ENCODE results near the gene AMN. TPM values are rescaled to one million over a fixed set of nuclear protein-coding genes. Genes with fewer than 3 reads are reported as not detected.

The AMN gene
- total RNA-seq, 5 donors from 2014 or later (not counting 1 experiment from before 2014, with no cell fraction given) = 5.2 to 15.0 (median 8.4) TPM

- ChIA-PET POLR2A (no interaction called here), CTCF (no interaction called here)
- WGBS (ENCODE audit: insufficient coverage) = 94% methylated on average over 13 of the region's 26 CpGs
- Mint-ChIP-seq H3K27me3 (peaks cover 0 to 9% of the 10 kb centered on the region in 2 donors), H3K36me3 (no peaks in the 10 kb centered on the region), H3K9me3 (no peaks in the 10 kb centered on the region), H3K4me3 (no peak overlapping the region), H3K4me1 (peaks cover 0 to 7% (median 3%) of the 10 kb centered on the region in 3 donors), H3K27ac (no peak overlapping the region)
- Histone ChIP-seq H3K4me1 (ENCODE audit: control insufficient read depth in 1 of 2, extremely low read depth in 1 of 2, insufficient read depth in 2 of 2, low read length in 2 of 2) (peaks cover 2 to 28% of the 10 kb centered on the region in 2 experiments), H3K36me3 (ENCODE audit: control insufficient read depth in 2 of 2, extremely low read depth in 1 of 2, insufficient read depth in 1 of 2, low read length in 1 of 2) (no peaks in the 10 kb centered on the region), H3K27me3 (replicated peaks in 1 of 2; ENCODE audit: control insufficient read depth in 2 of 2, extremely low read depth in 1 of 2, insufficient read depth in 2 of 2, low read length in 1 of 2) (peaks cover 0 to 41% of the 10 kb centered on the region in 2 experiments), H3K27ac (ENCODE audit: low read length) (no peak overlapping the region), H3K4me3 (ENCODE audit: control insufficient read depth in 1 of 2, extremely low read depth in 1 of 2, low read length in 1 of 2) (no peak overlapping the region), H3K9me3 (no peaks in the 10 kb centered on the region)
- DNase-seq = no peak
- no peak for ATAC-seq (replicated peaks in 1 of 4)
Measured at GRCh38 chr14:102932484-102933248, 10.2 kb downstream of the AMN start.

DNA sequence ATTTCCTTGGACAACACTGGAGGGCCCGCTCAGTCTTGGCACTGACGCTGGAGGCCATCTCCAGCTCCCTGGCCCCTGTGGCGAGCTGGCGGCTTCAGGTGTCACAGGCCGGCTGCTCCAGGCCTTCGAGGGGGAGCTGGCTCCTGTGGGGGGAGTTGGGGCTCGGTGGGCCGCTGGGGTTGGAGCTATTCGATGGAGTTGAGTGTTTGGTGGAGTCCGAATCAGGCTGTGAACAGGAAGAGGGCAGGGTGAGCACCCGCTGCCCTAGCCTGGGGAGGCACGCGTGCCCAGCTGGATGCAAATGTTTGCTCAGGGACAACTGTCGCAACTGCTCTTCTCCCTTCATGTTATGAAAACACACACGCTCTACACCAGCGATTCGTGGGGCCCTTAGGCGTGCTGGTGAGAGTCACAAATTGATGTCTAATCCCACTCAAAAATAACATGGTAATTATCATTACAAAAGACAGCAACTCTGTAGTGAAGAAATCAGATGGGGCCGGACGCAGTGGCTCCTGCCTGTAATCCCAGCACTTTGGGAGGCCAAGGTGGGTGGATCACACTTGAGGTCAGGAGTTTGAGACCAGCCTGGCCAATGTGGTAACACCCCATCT lies 11.3 kb downstream of the AMN start:
- peaks cover 0 to 8% of the 10 kb centered on the region in 2 donors for H3K27me3 Mint-ChIP-seq
- H3K36me3 ChIP-seq (ENCODE audit: control insufficient read depth in 2 of 2, extremely low read depth in 1 of 2, insufficient read depth in 1 of 2, low read length in 1 of 2) = no peaks in the 10 kb centered on the region
- ATAC-seq (replicated peaks in 1 of 4) (no peak), DNase-seq (no peak)
- no peak overlapping the region for H3K4me3 ChIP-seq (ENCODE audit: control insufficient read depth in 1 of 2, extremely low read depth in 1 of 2, low read length in 1 of 2)
- WGBS (ENCODE audit: insufficient coverage) = 93% methylated on average over 13 of the region's 20 CpGs
- no peak overlapping the region for H3K27ac Mint-ChIP-seq
- H3K9me3 Mint-ChIP-seq = no peaks in the 10 kb centered on the region
- no peaks in the 10 kb centered on the region for H3K9me3 ChIP-seq
- H3K4me1 ChIP-seq (ENCODE audit: control insufficient read depth in 1 of 2, extremely low read depth in 1 of 2, insufficient read depth in 2 of 2, low read length in 2 of 2) = peaks cover 2 to 18% of the 10 kb centered on the region in 2 experiments
- H3K27ac ChIP-seq (ENCODE audit: low read length) = no peak overlapping the region
- no peaks in the 10 kb centered on the region for H3K36me3 Mint-ChIP-seq
- CTCF ChIA-PET = no interaction called here
- H3K27me3 ChIP-seq (replicated peaks in 1 of 2; ENCODE audit: control insufficient read depth in 2 of 2, extremely low read depth in 1 of 2, insufficient read depth in 2 of 2, low read length in 1 of 2) = peaks cover 0 to 30% of the 10 kb centered on the region in 2 experiments
- POLR2A ChIA-PET = interaction anchor here in 1 of 2 donors (0.6 kb wide), 1 partner anchor 52 kb away, joined by 4 read pairs; no protein-coding TSS in a partner anchor
- peaks cover 0 to 3% (median 2%) of the 10 kb centered on the region in 3 donors for H3K4me1 Mint-ChIP-seq
- no peak overlapping the region for H3K4me3 Mint-ChIP-seq

DNA sequence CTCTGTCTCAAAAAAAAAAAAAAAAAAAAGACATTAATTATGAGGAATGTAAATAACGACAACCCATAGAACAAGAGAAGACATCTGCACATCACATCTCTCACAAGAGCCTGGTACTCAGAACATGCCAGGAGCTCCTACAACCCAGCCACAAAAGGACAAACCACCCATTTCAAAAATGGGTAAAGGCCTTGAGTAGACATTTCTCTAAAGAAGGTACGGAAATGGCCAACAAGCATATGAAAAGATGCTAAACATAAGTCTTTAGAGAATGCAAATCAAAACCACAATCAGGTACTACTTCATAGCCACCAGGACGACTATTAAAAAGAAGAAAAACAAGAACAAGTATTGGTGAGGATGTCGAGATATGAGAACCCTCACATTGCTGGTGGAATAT lies 13.3 kb downstream of the AMN start:
- WGBS (ENCODE audit: insufficient coverage) = no CpG with 5 or more reads among the region's 4 CpGs
- peaks cover 0 to 2% (median 0%) of the 10 kb centered on the region in 3 donors for H3K4me1 Mint-ChIP-seq
- peaks cover 0 to 5% of the 10 kb centered on the region in 2 donors for H3K27me3 Mint-ChIP-seq
- H3K27ac ChIP-seq (ENCODE audit: low read length) = no peak overlapping the region
- H3K4me3 ChIP-seq (ENCODE audit: control insufficient read depth in 1 of 2, extremely low read depth in 1 of 2, low read length in 1 of 2) = no peak overlapping the region
- CTCF ChIA-PET = no interaction called here
- H3K27ac Mint-ChIP-seq = no peak overlapping the region
- no peaks in the 10 kb centered on the region for H3K9me3 Mint-ChIP-seq
- ATAC-seq (replicated peaks in 1 of 4) = no peak
- no peaks in the 10 kb centered on the region for H3K36me3 ChIP-seq (ENCODE audit: control insufficient read depth in 2 of 2, extremely low read depth in 1 of 2, insufficient read depth in 1 of 2, low read length in 1 of 2)
- H3K4me1 ChIP-seq (ENCODE audit: control insufficient read depth in 1 of 2, extremely low read depth in 1 of 2, insufficient read depth in 2 of 2, low read length in 2 of 2) = peaks cover 0 to under 1% of the 10 kb centered on the region in 2 experiments
- no peaks in the 10 kb centered on the region for H3K36me3 Mint-ChIP-seq
- peaks cover 0 to 17% of the 10 kb centered on the region in 2 experiments for H3K27me3 ChIP-seq (replicated peaks in 1 of 2; ENCODE audit: control insufficient read depth in 2 of 2, extremely low read depth in 1 of 2, insufficient read depth in 2 of 2, low read length in 1 of 2)
- H3K4me3 Mint-ChIP-seq = no peak overlapping the region
- POLR2A ChIA-PET = no interaction called here
- DNase-seq = no peak
- H3K9me3 ChIP-seq = no peaks in the 10 kb centered on the region

GRCh38 chr14:102937331-102938175 lies 15.1 kb downstream of the AMN start:
- Histone ChIP-seq H3K4me1 (ENCODE audit: control insufficient read depth in 1 of 2, extremely low read depth in 1 of 2, insufficient read depth in 2 of 2, low read length in 2 of 2) (no peaks in the 10 kb centered on the region), H3K27me3 (replicated peaks in 1 of 2; ENCODE audit: control insufficient read depth in 2 of 2, extremely low read depth in 1 of 2, insufficient read depth in 2 of 2, low read length in 1 of 2) (peaks cover 0 to under 1% of the 10 kb centered on the region in 2 experiments), H3K9me3 (no peaks in the 10 kb centered on the region), H3K4me3 (ENCODE audit: control insufficient read depth in 1 of 2, extremely low read depth in 1 of 2, low read length in 1 of 2) (no peak overlapping the region), H3K36me3 (ENCODE audit: control insufficient read depth in 2 of 2, extremely low read depth in 1 of 2, insufficient read depth in 1 of 2, low read length in 1 of 2) (no peaks in the 10 kb centered on the region), H3K27ac (ENCODE audit: low read length) (no peak overlapping the region)
- H3K27ac Mint-ChIP-seq = no peak overlapping the region
- CTCF ChIA-PET = no interaction called here
- H3K4me3 Mint-ChIP-seq = no peak overlapping the region
- no peaks in the 10 kb centered on the region for H3K9me3 Mint-ChIP-seq
- H3K36me3 Mint-ChIP-seq = no peaks in the 10 kb centered on the region
- no peaks in the 10 kb centered on the region for H3K4me1 Mint-ChIP-seq
- no peaks in the 10 kb centered on the region for H3K27me3 Mint-ChIP-seq
- 88% methylated on average over 10 of the region's 22 CpGs for WGBS (ENCODE audit: insufficient coverage)
- ATAC-seq (replicated peaks in 1 of 4) (no peak), DNase-seq (no peak)
- POLR2A ChIA-PET = no interaction called here

GRCh38 chr14:102938191-102938590 lies 15.7 kb downstream of the AMN start:
- H3K4me1 Mint-ChIP-seq = no peaks in the 10 kb centered on the region

DNA sequence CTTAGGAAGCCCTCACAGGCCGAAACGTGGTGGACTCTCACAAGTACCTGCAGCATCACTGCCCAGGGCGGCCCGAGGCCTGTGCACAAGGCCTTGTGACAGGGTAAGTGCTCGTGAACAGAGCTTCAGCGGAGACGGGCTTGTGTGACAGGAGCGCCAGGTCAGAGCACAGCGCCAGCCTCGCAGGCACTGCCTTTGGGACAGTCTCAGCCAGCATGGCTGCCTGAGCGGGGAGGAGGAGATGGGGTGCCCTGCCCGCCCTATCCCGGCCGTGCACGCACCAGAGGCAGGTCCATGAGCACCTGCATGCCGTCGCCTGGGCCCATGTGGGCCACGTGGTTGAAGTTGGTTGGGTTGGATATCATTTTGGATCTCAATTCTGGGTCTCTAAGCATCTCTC lies 16.9 kb downstream of the AMN start:
- CTCF ChIA-PET = no interaction called here
- H3K27me3 ChIP-seq (replicated peaks in 1 of 2; ENCODE audit: control insufficient read depth in 2 of 2, extremely low read depth in 1 of 2, insufficient read depth in 2 of 2, low read length in 1 of 2) = no peaks in the 10 kb centered on the region
- no peak for DNase-seq
- no peaks in the 10 kb centered on the region for H3K36me3 ChIP-seq (ENCODE audit: control insufficient read depth in 2 of 2, extremely low read depth in 1 of 2, insufficient read depth in 1 of 2, low read length in 1 of 2)
- POLR2A ChIA-PET = no interaction called here
- H3K27ac ChIP-seq (ENCODE audit: low read length) = no peak overlapping the region
- Mint-ChIP-seq H3K4me3 (no peak overlapping the region), H3K27me3 (no peaks in the 10 kb centered on the region), H3K27ac (no peak overlapping the region), H3K4me1 (no peaks in the 10 kb centered on the region), H3K9me3 (no peaks in the 10 kb centered on the region), H3K36me3 (no peaks in the 10 kb centered on the region)
- H3K4me3 ChIP-seq (ENCODE audit: control insufficient read depth in 1 of 2, extremely low read depth in 1 of 2, low read length in 1 of 2) = no peak overlapping the region
- ATAC-seq (replicated peaks in 1 of 4) = no peak
- H3K4me1 ChIP-seq (ENCODE audit: control insufficient read depth in 1 of 2, extremely low read depth in 1 of 2, insufficient read depth in 2 of 2, low read length in 2 of 2) = no peaks in the 10 kb centered on the region
- 92% methylated on average over 15 of the region's 18 CpGs for WGBS (ENCODE audit: insufficient coverage)
- H3K9me3 ChIP-seq = no peaks in the 10 kb centered on the region

More at GRCh38 chr14:102938191-102938590, 15.7 kb downstream of the AMN start:
- no peak for DNase-seq
- CTCF ChIA-PET = no interaction called here
- Mint-ChIP-seq H3K36me3 (no peaks in the 10 kb centered on the region), H3K9me3 (no peaks in the 10 kb centered on the region), H3K4me3 (no peak overlapping the region), H3K27ac (no peak overlapping the region), H3K27me3 (no peaks in the 10 kb centered on the region)
- no peaks in the 10 kb centered on the region for H3K9me3 ChIP-seq
- no peaks in the 10 kb centered on the region for H3K36me3 ChIP-seq (ENCODE audit: control insufficient read depth in 2 of 2, extremely low read depth in 1 of 2, insufficient read depth in 1 of 2, low read length in 1 of 2)
- POLR2A ChIA-PET = no interaction called here
- no peak overlapping the region for H3K27ac ChIP-seq (ENCODE audit: low read length)
- no peak overlapping the region for H3K4me3 ChIP-seq (ENCODE audit: control insufficient read depth in 1 of 2, extremely low read depth in 1 of 2, low read length in 1 of 2)
- 89% methylated on average over 10 of the region's 12 CpGs for WGBS (ENCODE audit: insufficient coverage)
- no peaks in the 10 kb centered on the region for H3K4me1 ChIP-seq (ENCODE audit: control insufficient read depth in 1 of 2, extremely low read depth in 1 of 2, insufficient read depth in 2 of 2, low read length in 2 of 2)
- H3K27me3 ChIP-seq (replicated peaks in 1 of 2; ENCODE audit: control insufficient read depth in 2 of 2, extremely low read depth in 1 of 2, insufficient read depth in 2 of 2, low read length in 1 of 2) = no peaks in the 10 kb centered on the region
- ATAC-seq (replicated peaks in 1 of 4) = no peak

Measured in T-cell (primary cell).